ENCODE data around the gene CPLX3. TPM values are rescaled to one million over a fixed set of nuclear protein-coding genes. Genes with fewer than 3 reads are reported as not detected.

CPLX3 gene
- total and polyA plus RNA-seq, 12 donors: 0.11 to 24.1 (median 0.94) TPM; not detected in 2

- TF ChIP-seq, protein P1, sequence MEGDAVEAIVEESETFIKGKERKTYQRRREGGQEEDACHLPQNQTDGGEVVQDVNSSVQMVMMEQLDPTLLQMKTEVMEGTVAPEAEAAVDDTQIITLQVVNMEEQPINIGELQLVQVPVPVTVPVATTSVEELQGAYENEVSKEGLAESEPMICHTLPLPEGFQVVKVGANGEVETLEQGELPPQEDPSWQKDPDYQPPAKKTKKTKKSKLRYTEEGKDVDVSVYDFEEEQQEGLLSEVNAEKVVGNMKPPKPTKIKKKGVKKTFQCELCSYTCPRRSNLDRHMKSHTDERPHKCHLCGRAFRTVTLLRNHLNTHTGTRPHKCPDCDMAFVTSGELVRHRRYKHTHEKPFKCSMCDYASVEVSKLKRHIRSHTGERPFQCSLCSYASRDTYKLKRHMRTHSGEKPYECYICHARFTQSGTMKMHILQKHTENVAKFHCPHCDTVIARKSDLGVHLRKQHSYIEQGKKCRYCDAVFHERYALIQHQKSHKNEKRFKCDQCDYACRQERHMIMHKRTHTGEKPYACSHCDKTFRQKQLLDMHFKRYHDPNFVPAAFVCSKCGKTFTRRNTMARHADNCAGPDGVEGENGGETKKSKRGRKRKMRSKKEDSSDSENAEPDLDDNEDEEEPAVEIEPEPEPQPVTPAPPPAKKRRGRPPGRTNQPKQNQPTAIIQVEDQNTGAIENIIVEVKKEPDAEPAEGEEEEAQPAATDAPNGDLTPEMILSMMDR (IDR thresholded peaks at IDR 0.05): no peak
- no peak for TF ChIP-seq POLR2A (IDR thresholded peaks at IDR 0.05)
- DNase-seq: no peak
- no peaks in the 10 kb centered on the region for H3K9me3 ChIP-seq (replicated peaks in 1 of 3)
- no peak overlapping the region for H3K4me3 ChIP-seq
- H3K27ac ChIP-seq: no peak overlapping the region
- 89 to 91% (median 90%) methylated on average over 14 of the region's 14 CpGs for WGBS, 4 donors
- peaks cover 0 to 13% of the 10 kb centered on the region in 2 donors for H3K36me3 ChIP-seq (replicated peaks in 1 of 2)
- no peaks in the 10 kb centered on the region for H3K27me3 ChIP-seq
- H3K4me1 ChIP-seq (replicated peaks in 1 of 2): peaks cover 8 to 26% of the 10 kb centered on the region in 2 donors
- intact Hi-C loops (cut with DNase I): no loop called here
Observed at GRCh38 chr15:74795966-74796625, 30.3 kb upstream of the CPLX3 start.

GRCh38 chr15:74798388-74799254, 27.8 kb upstream of the CPLX3 start:
- intact Hi-C loops (cut with DNase I): no loop called here
- TF ChIP-seq POLR2A (IDR thresholded peaks at IDR 0.05): no peak
- TF ChIP-seq, protein P1 (IDR thresholded peaks at IDR 0.05): no peak
- no peak for DNase-seq
- no peak overlapping the region for H3K27ac ChIP-seq
- no peak overlapping the region for H3K4me3 ChIP-seq
- H3K27me3 ChIP-seq: no peaks in the 10 kb centered on the region
- H3K36me3 ChIP-seq (replicated peaks in 1 of 2): peaks cover 0 to 37% of the 10 kb centered on the region in 2 donors
- no peaks in the 10 kb centered on the region for H3K9me3 ChIP-seq (replicated peaks in 1 of 3)
- H3K4me1 ChIP-seq (replicated peaks in 1 of 2): peaks cover 0 to 2% of the 10 kb centered on the region in 2 donors
- WGBS, 4 donors: 84 to 88% (median 86%) methylated on average over 16 to 25 of the region's 25 CpGs

DNA sequence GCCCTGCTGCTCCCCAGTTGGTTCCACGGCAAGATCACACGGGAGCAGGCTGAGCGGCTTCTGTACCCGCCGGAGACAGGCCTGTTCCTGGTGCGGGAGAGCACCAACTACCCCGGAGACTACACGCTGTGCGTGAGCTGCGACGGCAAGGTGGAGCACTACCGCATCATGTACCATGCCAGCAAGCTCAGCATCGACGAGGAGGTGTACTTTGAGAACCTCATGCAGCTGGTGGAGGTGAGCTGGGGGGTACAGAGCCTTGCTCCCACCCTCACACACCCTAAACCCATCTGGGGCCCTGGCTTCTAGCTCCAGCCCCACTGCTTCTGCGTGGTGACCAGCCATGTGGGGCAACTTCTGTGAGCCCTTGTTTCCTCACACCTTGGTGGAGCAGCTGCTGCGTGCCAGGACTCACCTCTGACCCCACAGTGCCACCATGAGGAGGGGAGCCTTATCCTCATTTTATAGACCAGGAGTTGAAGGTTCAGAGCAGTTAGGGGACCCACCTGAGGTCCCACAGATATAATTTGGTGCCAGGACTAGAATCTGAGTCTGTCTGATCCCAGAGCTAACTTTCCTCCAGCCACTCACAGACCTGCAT, 27.1 kb upstream of the CPLX3 start:
- Histone ChIP-seq H3K27me3 (no peaks in the 10 kb centered on the region), H3K36me3 (replicated peaks in 1 of 2) (peaks cover 0 to 42% of the 10 kb centered on the region in 2 donors), H3K27ac (no peak overlapping the region), H3K9me3 (replicated peaks in 1 of 3) (no peaks in the 10 kb centered on the region), H3K4me1 (replicated peaks in 1 of 2) (no peaks in the 10 kb centered on the region), H3K4me3 (no peak overlapping the region)
- intact Hi-C loops (cut with DNase I): no loop called here
- no peak for DNase-seq
- TF ChIP-seq POLR2A (IDR thresholded peaks at IDR 0.05): no peak
- TF ChIP-seq, protein P1 (IDR thresholded peaks at IDR 0.05): no peak
- WGBS, 4 donors: 86 to 89% (median 87%) methylated on average over 9 to 16 of the region's 16 CpGs
